ENCODE measurements around the gene MTM1.

Gene MTM1

GRCh38 chrX:150551963-150552362 lies 16.5 kb upstream of the MTM1 start:
- DNase-seq = no peak

GRCh38 chrX:150558424-150558823 lies 10.0 kb upstream of the MTM1 start:
- no peak for DNase-seq

- no peak for DNase-seq
Observed at GRCh38 chrX:150564838-150565237, 3.6 kb upstream of the MTM1 start.

- no peak for DNase-seq
Observed at GRCh38 chrX:150565551-150565950, 2.9 kb upstream of the MTM1 start.

GRCh38 chrX:150566734-150567182 lies 1.7 kb upstream of the MTM1 start:
- DNase-seq = no peak

GRCh38 chrX:150567645-150568319 lies 639 bp upstream of the MTM1 start:
- no peak for DNase-seq

- DNase-seq = peak; percentile 72
Observed at GRCh38 chrX:150569155-150569477, 695 bp downstream of the MTM1 start.

GRCh38 chrX:150570512-150570911 lies 2.1 kb downstream of the MTM1 start:
- DNase-seq = peak; percentile 22

- no peak for DNase-seq
Observed at GRCh38 chrX:150572206-150572605, 3.8 kb downstream of the MTM1 start.

GRCh38 chrX:150573106-150573505 lies 4.7 kb downstream of the MTM1 start:
- no peak for DNase-seq

GRCh38 chrX:150573702-150574101 lies 5.3 kb downstream of the MTM1 start:
- DNase-seq = no peak

- DNase-seq = peak; percentile 69
Observed at GRCh38 chrX:150574559-150575418, 6.4 kb downstream of the MTM1 start.

GRCh38 chrX:150575419-150575814 lies 7.0 kb downstream of the MTM1 start:
- peak; percentile 47 for DNase-seq

- DNase-seq = no peak
Observed at GRCh38 chrX:150577174-150577573, 8.8 kb downstream of the MTM1 start.

GRCh38 chrX:150581093-150581775 lies 12.8 kb downstream of the MTM1 start:
- no peak for DNase-seq

- DNase-seq = no peak
Observed at GRCh38 chrX:150582338-150582948, 14.0 kb downstream of the MTM1 start.

GRCh38 chrX:150587585-150588503 lies 19.4 kb downstream of the MTM1 start:
- DNase-seq = no peak

GRCh38 chrX:150594584-150594983 lies 26.2 kb downstream of the MTM1 start:
- no peak for DNase-seq

GRCh38 chrX:150599226-150599625 lies 30.8 kb downstream of the MTM1 start:
- no peak for DNase-seq

- DNase-seq = no peak
Observed at GRCh38 chrX:150602296-150602695, 33.9 kb downstream of the MTM1 start.

GRCh38 chrX:150602743-150603142 lies 34.3 kb downstream of the MTM1 start:
- DNase-seq = no peak

GRCh38 chrX:150605603-150606002 lies 37.2 kb downstream of the MTM1 start:
- DNase-seq = no peak

Data from inflammatory macrophage treated with lipopolysaccharide for 4 hours (primary cell).